ENCODE measurements around the gene DDA1.

DNA sequence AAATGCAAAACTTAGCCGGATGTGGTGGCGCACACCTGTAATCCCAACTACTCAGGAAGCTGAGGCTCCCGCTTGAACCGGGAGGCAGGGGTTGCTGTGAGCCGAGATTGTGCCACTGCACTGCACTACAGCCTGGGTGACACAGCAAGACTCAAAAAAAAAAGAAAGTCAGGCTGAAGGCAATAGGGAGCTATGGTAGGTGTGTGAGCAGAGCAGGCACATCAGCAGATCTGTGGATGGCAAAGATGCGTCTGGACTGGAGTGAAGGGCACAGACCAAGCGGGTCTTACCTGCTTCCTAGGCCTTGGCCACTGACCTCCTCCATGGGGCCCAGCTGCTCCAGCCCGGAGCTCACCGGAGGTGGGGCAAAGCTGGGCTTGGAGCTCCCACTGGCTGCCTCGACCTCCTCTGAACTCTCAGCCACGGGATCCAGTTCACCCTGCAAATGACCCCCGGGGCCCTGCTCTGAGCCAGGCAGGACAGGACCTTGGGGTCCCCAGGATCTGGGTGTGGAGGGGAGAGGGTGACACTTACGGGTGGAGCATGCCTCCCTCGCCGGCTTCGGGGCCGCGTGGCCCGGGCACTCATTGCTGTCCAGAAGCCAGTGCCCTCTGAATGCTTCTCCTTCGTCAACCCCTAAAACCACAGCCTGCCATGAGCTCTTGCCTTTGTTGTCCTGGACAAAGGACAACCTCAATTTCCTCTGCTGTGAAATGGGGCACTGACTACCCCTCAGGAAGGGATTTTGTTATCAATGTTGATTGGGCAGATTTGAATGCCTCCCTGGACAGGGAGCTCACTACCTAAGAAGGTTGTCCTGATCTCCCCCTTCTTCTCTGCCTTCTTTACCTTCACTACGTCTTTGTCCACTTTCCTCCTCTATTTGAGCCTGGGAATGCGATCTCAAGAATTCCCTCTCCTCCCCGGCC lies 45.4 kb upstream of the DDA1 start:
- TF ChIP-seq POLR2AphosphoS5 (IDR thresholded peaks at IDR 0.05) (no peak), POLR2A (IDR thresholded peaks at IDR 0.05) (no peak)
- TF ChIP-seq, protein P1, sequence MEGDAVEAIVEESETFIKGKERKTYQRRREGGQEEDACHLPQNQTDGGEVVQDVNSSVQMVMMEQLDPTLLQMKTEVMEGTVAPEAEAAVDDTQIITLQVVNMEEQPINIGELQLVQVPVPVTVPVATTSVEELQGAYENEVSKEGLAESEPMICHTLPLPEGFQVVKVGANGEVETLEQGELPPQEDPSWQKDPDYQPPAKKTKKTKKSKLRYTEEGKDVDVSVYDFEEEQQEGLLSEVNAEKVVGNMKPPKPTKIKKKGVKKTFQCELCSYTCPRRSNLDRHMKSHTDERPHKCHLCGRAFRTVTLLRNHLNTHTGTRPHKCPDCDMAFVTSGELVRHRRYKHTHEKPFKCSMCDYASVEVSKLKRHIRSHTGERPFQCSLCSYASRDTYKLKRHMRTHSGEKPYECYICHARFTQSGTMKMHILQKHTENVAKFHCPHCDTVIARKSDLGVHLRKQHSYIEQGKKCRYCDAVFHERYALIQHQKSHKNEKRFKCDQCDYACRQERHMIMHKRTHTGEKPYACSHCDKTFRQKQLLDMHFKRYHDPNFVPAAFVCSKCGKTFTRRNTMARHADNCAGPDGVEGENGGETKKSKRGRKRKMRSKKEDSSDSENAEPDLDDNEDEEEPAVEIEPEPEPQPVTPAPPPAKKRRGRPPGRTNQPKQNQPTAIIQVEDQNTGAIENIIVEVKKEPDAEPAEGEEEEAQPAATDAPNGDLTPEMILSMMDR (IDR thresholded peaks at IDR 0.05), result no peak
